ENCODE measurements around the gene GAS2L3.

GAS2L3 gene

GRCh38 chr12:100656141-100656540 lies 82.7 kb downstream of the GAS2L3 start:
- no peaks in the 10 kb centered on the region for H3K36me3 ChIP-seq (ENCODE audit: control insufficient read depth, insufficient read depth, low read length)
- H3K9me3 ChIP-seq (ENCODE audit: control insufficient read depth, insufficient read depth, low read length), result no peaks in the 10 kb centered on the region
- H3K27me3 ChIP-seq (ENCODE audit: control insufficient read depth, insufficient read depth, low read length), result no peaks in the 10 kb centered on the region
- no peak overlapping the region for H3K27ac ChIP-seq (ENCODE audit: low read length)
- no peaks in the 10 kb centered on the region for H3K4me1 ChIP-seq (ENCODE audit: control insufficient read depth, insufficient read depth, low read length)
- H3K4me3 ChIP-seq (ENCODE audit: low read length), result no peak overlapping the region
- no CpG with 5 or more reads among the region's 4 CpGs for whole genome bisulfite sequencing (ENCODE audit: insufficient coverage, insufficient read length)
- DNase-seq (ENCODE audit: low read depth, low spot score), result no peak

- peaks cover 1% of the 10 kb centered on the region; the same call in 1 of the 2 replicates for H3K4me1 ChIP-seq (ENCODE audit: control insufficient read depth, insufficient read depth, low read length)
- H3K27ac ChIP-seq (ENCODE audit: low read length), result no peak overlapping the region
- no peaks in the 10 kb centered on the region for H3K27me3 ChIP-seq (ENCODE audit: control insufficient read depth, insufficient read depth, low read length)
- no peaks in the 10 kb centered on the region for H3K36me3 ChIP-seq (ENCODE audit: control insufficient read depth, insufficient read depth, low read length)
- DNase-seq (ENCODE audit: low read depth, low spot score), result no peak
- no peak overlapping the region for H3K4me3 ChIP-seq (ENCODE audit: low read length)
- H3K9me3 ChIP-seq (ENCODE audit: control insufficient read depth, insufficient read depth, low read length), result no peaks in the 10 kb centered on the region
Observed at GRCh38 chr12:100656856-100657255, 83.4 kb downstream of the GAS2L3 start.

GRCh38 chr12:100661300-100661951 lies 87.9 kb downstream of the GAS2L3 start:
- H3K27ac ChIP-seq (ENCODE audit: low read length), result no peak overlapping the region
- no CpG with 5 or more reads among the region's 6 CpGs for WGBS (ENCODE audit: insufficient coverage, insufficient read length)
- H3K27me3 ChIP-seq (ENCODE audit: control insufficient read depth, insufficient read depth, low read length), result no peaks in the 10 kb centered on the region
- H3K9me3 ChIP-seq (ENCODE audit: control insufficient read depth, insufficient read depth, low read length), result no peaks in the 10 kb centered on the region
- peaks cover 2% of the 10 kb centered on the region; the same call in 1 of the 2 replicates for H3K4me1 ChIP-seq (ENCODE audit: control insufficient read depth, insufficient read depth, low read length)
- H3K4me3 ChIP-seq (ENCODE audit: low read length), result no peak overlapping the region
- H3K36me3 ChIP-seq (ENCODE audit: control insufficient read depth, insufficient read depth, low read length), result no peaks in the 10 kb centered on the region
- DNase-seq (ENCODE audit: low read depth, low spot score), result no peak

- no peak for DNase-seq (ENCODE audit: low read depth, low spot score)
- WGBS (ENCODE audit: insufficient coverage, insufficient read length), result no CpG with 5 or more reads among the region's 2 CpGs
- Histone ChIP-seq H3K27me3 (ENCODE audit: control insufficient read depth, insufficient read depth, low read length) (no peaks in the 10 kb centered on the region), H3K9me3 (ENCODE audit: control insufficient read depth, insufficient read depth, low read length) (no peaks in the 10 kb centered on the region), H3K27ac (ENCODE audit: low read length) (no peak overlapping the region), H3K36me3 (ENCODE audit: control insufficient read depth, insufficient read depth, low read length) (no peaks in the 10 kb centered on the region), H3K4me3 (ENCODE audit: low read length) (no peak overlapping the region), H3K4me1 (ENCODE audit: control insufficient read depth, insufficient read depth, low read length) (peaks cover 3% of the 10 kb centered on the region; the same call in 1 of the 2 replicates)
Observed at GRCh38 chr12:100666588-100666987, 93.1 kb downstream of the GAS2L3 start.

GRCh38 chr12:100668945-100669536 lies 95.6 kb downstream of the GAS2L3 start:
- WGBS (ENCODE audit: insufficient coverage, insufficient read length), result no CpG with 5 or more reads among the region's 9 CpGs
- peak; percentile 66 for DNase-seq (ENCODE audit: low read depth, low spot score)
- no peaks in the 10 kb centered on the region for H3K36me3 ChIP-seq (ENCODE audit: control insufficient read depth, insufficient read depth, low read length)
- no peaks in the 10 kb centered on the region for H3K27me3 ChIP-seq (ENCODE audit: control insufficient read depth, insufficient read depth, low read length)
- no peaks in the 10 kb centered on the region for H3K9me3 ChIP-seq (ENCODE audit: control insufficient read depth, insufficient read depth, low read length)
- H3K4me1 ChIP-seq (ENCODE audit: control insufficient read depth, insufficient read depth, low read length), result peaks cover 2% of the 10 kb centered on the region; the same call in 1 of the 2 replicates
- no peak overlapping the region for H3K27ac ChIP-seq (ENCODE audit: low read length)
- no peak overlapping the region for H3K4me3 ChIP-seq (ENCODE audit: low read length)

GRCh38 chr12:100669922-100670321 lies 96.4 kb downstream of the GAS2L3 start:
- WGBS (ENCODE audit: insufficient coverage, insufficient read length), result no CpG with 5 or more reads among the region's 4 CpGs
- Histone ChIP-seq H3K4me3 (ENCODE audit: low read length) (no peak overlapping the region), H3K27ac (ENCODE audit: low read length) (no peak overlapping the region), H3K27me3 (ENCODE audit: control insufficient read depth, insufficient read depth, low read length) (no peaks in the 10 kb centered on the region), H3K36me3 (ENCODE audit: control insufficient read depth, insufficient read depth, low read length) (no peaks in the 10 kb centered on the region), H3K9me3 (ENCODE audit: control insufficient read depth, insufficient read depth, low read length) (no peaks in the 10 kb centered on the region), H3K4me1 (ENCODE audit: control insufficient read depth, insufficient read depth, low read length) (peaks cover 2% of the 10 kb centered on the region; the same call in 1 of the 2 replicates)
- DNase-seq (ENCODE audit: low read depth, low spot score), result no peak

GRCh38 chr12:100671396-100672074 lies 98.1 kb downstream of the GAS2L3 start:
- Histone ChIP-seq H3K36me3 (ENCODE audit: control insufficient read depth, insufficient read depth, low read length) (no peaks in the 10 kb centered on the region), H3K27me3 (ENCODE audit: control insufficient read depth, insufficient read depth, low read length) (no peaks in the 10 kb centered on the region), H3K27ac (ENCODE audit: low read length) (no peak overlapping the region), H3K9me3 (ENCODE audit: control insufficient read depth, insufficient read depth, low read length) (no peaks in the 10 kb centered on the region), H3K4me1 (ENCODE audit: control insufficient read depth, insufficient read depth, low read length) (peaks cover 2% of the 10 kb centered on the region; the same call in 1 of the 2 replicates), H3K4me3 (ENCODE audit: low read length) (no peak overlapping the region)
- WGBS (ENCODE audit: insufficient coverage, insufficient read length), result no CpG with 5 or more reads among the region's 7 CpGs
- DNase-seq (ENCODE audit: low read depth, low spot score), result no peak

- H3K9me3 ChIP-seq (ENCODE audit: control insufficient read depth, insufficient read depth, low read length), result no peaks in the 10 kb centered on the region
- H3K4me3 ChIP-seq (ENCODE audit: low read length), result no peak overlapping the region
- no peaks in the 10 kb centered on the region for H3K27me3 ChIP-seq (ENCODE audit: control insufficient read depth, insufficient read depth, low read length)
- no peak overlapping the region for H3K27ac ChIP-seq (ENCODE audit: low read length)
- DNase-seq (ENCODE audit: low read depth, low spot score), result peak; percentile 47
- H3K36me3 ChIP-seq (ENCODE audit: control insufficient read depth, insufficient read depth, low read length), result no peaks in the 10 kb centered on the region
- peaks cover 2% of the 10 kb centered on the region; the same call in 1 of the 2 replicates for H3K4me1 ChIP-seq (ENCODE audit: control insufficient read depth, insufficient read depth, low read length)
- no CpG with 5 or more reads among the region's 2 CpGs for WGBS (ENCODE audit: insufficient coverage, insufficient read length)
Observed at GRCh38 chr12:100672075-100672592, 98.7 kb downstream of the GAS2L3 start.

GRCh38 chr12:100674036-100674888 lies 100.8 kb downstream of the GAS2L3 start:
- WGBS (ENCODE audit: insufficient coverage, insufficient read length), result no CpG with 5 or more reads among the region's 7 CpGs
- no peak for DNase-seq (ENCODE audit: low read depth, low spot score)
- no peak overlapping the region for H3K4me3 ChIP-seq (ENCODE audit: low read length)
- no peaks in the 10 kb centered on the region for H3K4me1 ChIP-seq (ENCODE audit: control insufficient read depth, insufficient read depth, low read length)
- H3K9me3 ChIP-seq (ENCODE audit: control insufficient read depth, insufficient read depth, low read length), result no peaks in the 10 kb centered on the region
- no peaks in the 10 kb centered on the region for H3K36me3 ChIP-seq (ENCODE audit: control insufficient read depth, insufficient read depth, low read length)
- no peaks in the 10 kb centered on the region for H3K27me3 ChIP-seq (ENCODE audit: control insufficient read depth, insufficient read depth, low read length)
- no peak overlapping the region for H3K27ac ChIP-seq (ENCODE audit: low read length)

All from iPS DF 6.9 (cell line).